Right lobe of liver (tissue), 6 donors: Measurements from ENCODE around the gene IGLL5. TPM values are rescaled to one million over a fixed set of nuclear protein-coding genes. Genes with fewer than 3 reads are reported as not detected.

ENCODE experiments used
- ATAC-seq, 4 donors: fragments of 200-7000 bp; cut with Tn5 transposase; one replicate each; pipeline ENCODE4 v1.9.1; 2020; ENCODE audit warnings: mild to moderate bottlenecking in 4 of 4, moderate library complexity in 4 of 4
- DNase-seq, 3 donors: peaks; one replicate each; pipeline ENCODE4 v3.0.0-alpha.2; 2020
- H3K27ac ChIP-seq, 3 donors: fragments of 200-600 bp; one replicate each; pipeline ENCODE4 v1.8.0; 2022
- H3K27me3 ChIP-seq, 2 donors: fragments of 200-600 bp; one replicate each; pipeline ENCODE4 v1.8.0; 2022
- H3K36me3 ChIP-seq, 4 donors: fragments of 200-600 bp; sonication (generic) in 1 of 4; one replicate each; pipeline versions ENCODE4 v1.5.1 to v1.8.0; 2017 to 2022; ENCODE audit warnings: control low read depth in 1 of 4
- H3K4me1 ChIP-seq, 4 donors: fragments of 200-600 bp; sonication (generic) in 1 of 4; one replicate each; pipeline versions ENCODE4 v1.5.1 to v1.8.0; 2017 to 2022; ENCODE audit warnings: control low read depth in 1 of 4
- H3K4me3 ChIP-seq, 3 donors: fragments of 200-600 bp; one replicate each; pipeline ENCODE4 v1.8.0; 2022
- H3K9me3 ChIP-seq, 4 donors: fragments of 200-600 bp; sonication (generic) in 1 of 4; one replicate each; pipeline versions ENCODE4 v1.5.1 to v1.8.0; 2017 to 2022; ENCODE audit warnings: control low read depth in 1 of 4
- CTCF ChIP-seq, 4 donors: fragments of 200-600 bp in 3 of 4; fragments of 450-650 bp in 1 of 4; IDR thresholded peaks; one replicate each; pipeline versions ENCODE4 v1.5.1 to v1.8.0; 2016 to 2022; ENCODE audit warnings: antibody characterized with exemption in 4 of 4, mild to moderate bottlenecking in 2 of 4
- POLR2A ChIP-seq: fragments of 450-650 bp; IDR thresholded peaks from one replicate; pipeline ENCODE4 v1.6.1; 2017; ENCODE audit warnings: antibody characterized with exemption, mild to moderate bottlenecking
- WGBS: methylation state at CpG from one replicate; pipeline ENCODE4 v1.1.6; 2018; ENCODE audit warnings: low coverage, low lambda C conversion rate; ENCODE audit not compliant: insufficient coverage; ENCODE audit errors: missing lambda C conversion rate; 5-methylcytosine and 5-hydroxymethylcytosine counted together
- intact Hi-C, 2 donors: fragments of 100-400 bp; cut with DNase I; formaldehyde crosslinking; loops; one replicate each; pipeline versions ENCODE4 v1.11.2 to v1.14.1; 2022
- total RNA-seq, 6 experiments: library from RNA; depleted of rRNA in 2 of 6; stranded (reverse); fragments of >200 nt in 2 of 6; fragmentation: NEBNext Ultra II Directional in 3 of 6; extraction: Animal tissue kit (Norgen Biotek cat#: 25700) in 3 of 6; gene quantifications; one replicate each; pipeline versions ENCODE4 v1.1.0 to v1.2.4, GENCODE V29; 2016 to 2023
- donor health status: DM: no; HTN: yes; CAD: no.
- donor health status: DM: no; HTN: no; CAD: no.
- donor health status: DM: no; HTN: no; CAD: no.
- donor health status: DM: no; HTN: yes; CAD: no.
- donor health status: DM: no; HTN: yes; CAD: no.

Gene IGLL5
- total RNA-seq, 6 experiments from 2014 or later = 1.6 to 4.1 (median 3.1) TPM

GRCh38 chr22:22935546-22936157, 48.0 kb downstream of the IGLL5 start:
- Histone ChIP-seq H3K27me3 (no peaks in the 10 kb centered on the region), H3K36me3 (no peaks in the 10 kb centered on the region), H3K9me3 (no peaks in the 10 kb centered on the region), H3K27ac (no peak overlapping the region), H3K4me3 (no peak overlapping the region), H3K4me1 (no peaks in the 10 kb centered on the region)
- DNase-seq = peak in 1 of 3 donors; percentile 46
- TF ChIP-seq POLR2A (no peak), CTCF (IDR thresholded peaks at IDR 0.05) (no peak)
- 63% methylated on average over 1 of the region's 4 CpGs for WGBS
- ATAC-seq = peak in 1 of 4 donors; percentile 48
- intact Hi-C loops = no loop called here

GRCh38 chr22:22936180-22936914, 48.7 kb downstream of the IGLL5 start:
- no peak overlapping the region for H3K4me3 ChIP-seq
- H3K27me3 ChIP-seq = no peaks in the 10 kb centered on the region
- no peaks in the 10 kb centered on the region for H3K36me3 ChIP-seq
- no peak overlapping the region for H3K27ac ChIP-seq
- peak in 1 of 3 donors; percentile 2 for DNase-seq
- intact Hi-C loops = no loop called here
- TF ChIP-seq POLR2A (no peak), CTCF (IDR thresholded peaks at IDR 0.05) (no peak)
- H3K4me1 ChIP-seq = no peaks in the 10 kb centered on the region
- 83% methylated on average over 13 of the region's 15 CpGs for WGBS
- H3K9me3 ChIP-seq = no peaks in the 10 kb centered on the region
- no peak for ATAC-seq

GRCh38 chr22:22936915-22937656, 49.5 kb downstream of the IGLL5 start:
- H3K36me3 ChIP-seq = no peaks in the 10 kb centered on the region
- ATAC-seq (no peak), DNase-seq (no peak)
- 70% methylated on average over 6 of the region's 6 CpGs for WGBS
- H3K9me3 ChIP-seq = no peaks in the 10 kb centered on the region
- intact Hi-C loops = no loop called here
- no peak overlapping the region for H3K27ac ChIP-seq
- TF ChIP-seq CTCF (IDR thresholded peaks at IDR 0.05) = no peak
- no peak for TF ChIP-seq POLR2A
- H3K4me1 ChIP-seq = no peaks in the 10 kb centered on the region
- no peaks in the 10 kb centered on the region for H3K27me3 ChIP-seq
- no peak overlapping the region for H3K4me3 ChIP-seq

- no peak for ATAC-seq
- no peak for DNase-seq
- TF ChIP-seq CTCF (IDR thresholded peaks at IDR 0.05) = no peak
- TF ChIP-seq POLR2A = no peak
- no peak overlapping the region for H3K27ac ChIP-seq
- 68% methylated on average over 3 of the region's 3 CpGs for WGBS
- no peaks in the 10 kb centered on the region for H3K36me3 ChIP-seq
- H3K9me3 ChIP-seq = no peaks in the 10 kb centered on the region
- intact Hi-C loops = no loop called here
- H3K4me1 ChIP-seq = no peaks in the 10 kb centered on the region
- H3K27me3 ChIP-seq = no peaks in the 10 kb centered on the region
- no peak overlapping the region for H3K4me3 ChIP-seq
Measured at GRCh38 chr22:22937894-22938480, 50.4 kb downstream of the IGLL5 start.
